CD4-positive, alpha-beta T cell treated with Interleukin-15 for 1 hour (primary cell): ENCODE measurements around the gene CYRIA.

Experiments used
- DNase-seq: peaks from one replicate; pipeline ENCODE4 v3.0.0-alpha.2; 2020

CYRIA gene

DNA sequence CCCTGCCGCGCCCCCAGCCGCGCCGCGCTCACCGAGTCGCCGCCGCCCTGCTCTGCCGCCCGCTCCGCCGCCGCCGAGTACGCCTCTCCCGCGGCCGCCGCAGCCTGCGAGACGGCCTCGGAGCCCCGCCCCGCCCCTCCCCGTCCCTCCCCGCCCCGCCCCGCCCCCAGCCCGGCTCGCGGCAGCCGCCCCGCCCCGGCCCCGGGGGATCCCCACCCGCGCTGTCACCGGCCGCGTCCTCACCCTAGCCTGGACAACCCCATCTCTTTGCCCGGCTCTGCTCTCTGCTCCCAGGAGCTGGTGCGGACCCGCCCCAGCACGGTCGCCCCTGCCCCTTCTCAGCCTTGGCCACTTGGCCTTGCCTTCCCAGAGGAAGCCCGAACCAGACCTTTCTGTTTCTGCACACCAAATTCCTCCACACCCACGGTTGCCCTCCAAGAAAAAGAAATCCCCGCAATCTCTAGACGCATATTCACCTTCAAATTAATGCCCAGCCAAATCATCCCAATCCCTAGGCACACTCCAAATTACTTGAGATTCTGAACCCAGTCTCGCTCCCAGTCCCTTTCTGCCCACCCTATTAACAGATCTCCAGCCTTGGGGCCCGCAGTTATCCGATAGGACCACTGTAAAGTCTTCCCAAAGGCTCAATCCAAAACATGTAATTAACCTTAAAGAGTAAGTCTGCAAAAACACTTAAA lies at the start of gene CYRIA:
CYRIA (minus strand) TSS at position 87 of the 701 bp plus-strand sequence. CDS start 77,715 bp downstream, outside the sequence.
- peak; percentile 76 for DNase-seq

- peak; percentile 29 for DNase-seq
Measured at GRCh38 chr2:16713011-16713423, 47.4 kb upstream of the CYRIA start.

DNA sequence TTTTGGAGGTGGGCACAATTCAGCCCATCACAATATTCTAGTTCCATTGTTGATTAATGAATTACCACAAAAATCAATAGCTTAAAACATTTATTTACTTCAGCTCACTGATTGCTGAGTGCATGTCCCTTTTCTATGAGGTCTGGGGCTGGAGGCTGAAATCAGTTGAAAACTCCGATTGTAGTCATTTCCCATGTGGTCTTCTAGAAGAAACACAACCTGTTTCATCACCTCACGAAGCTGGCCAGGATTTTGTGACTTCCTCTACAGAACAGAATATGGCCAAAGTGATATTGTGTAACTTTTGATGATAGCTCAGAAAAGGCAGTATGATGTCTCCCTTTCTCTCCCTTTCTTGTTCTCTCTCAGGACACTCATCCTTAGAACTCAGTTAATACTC lies 44.1 kb upstream of the CYRIA start:
- peak; percentile 37 for DNase-seq

- no peak for DNase-seq
Measured at GRCh38 chr2:16708173-16708572, 42.5 kb upstream of the CYRIA start.

GRCh38 chr2:16707014-16707623 lies 41.5 kb upstream of the CYRIA start:
- DNase-seq: no peak

- no peak for DNase-seq
Measured at GRCh38 chr2:16700551-16701259, 35.1 kb upstream of the CYRIA start.

DNA sequence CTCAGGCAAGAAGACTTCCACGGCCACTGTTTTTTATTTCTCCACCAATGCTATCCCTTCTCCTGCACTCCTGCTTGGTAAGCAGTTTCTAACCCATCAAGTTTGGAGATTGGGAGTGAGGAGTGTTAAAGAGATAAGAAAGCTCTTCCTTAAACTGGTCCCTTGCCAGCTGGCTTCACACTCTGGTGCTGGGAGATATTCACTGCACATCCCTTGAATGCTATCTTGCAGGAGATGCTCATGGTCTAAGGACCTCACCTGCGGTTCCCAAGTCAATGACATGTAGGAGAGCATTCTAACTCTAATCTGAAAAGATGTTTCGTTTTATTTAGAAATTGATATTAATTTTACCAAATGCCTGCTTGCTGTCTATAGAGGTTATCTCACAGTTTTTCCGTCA lies 28.2 kb upstream of the CYRIA start:
- DNase-seq: no peak

DNA sequence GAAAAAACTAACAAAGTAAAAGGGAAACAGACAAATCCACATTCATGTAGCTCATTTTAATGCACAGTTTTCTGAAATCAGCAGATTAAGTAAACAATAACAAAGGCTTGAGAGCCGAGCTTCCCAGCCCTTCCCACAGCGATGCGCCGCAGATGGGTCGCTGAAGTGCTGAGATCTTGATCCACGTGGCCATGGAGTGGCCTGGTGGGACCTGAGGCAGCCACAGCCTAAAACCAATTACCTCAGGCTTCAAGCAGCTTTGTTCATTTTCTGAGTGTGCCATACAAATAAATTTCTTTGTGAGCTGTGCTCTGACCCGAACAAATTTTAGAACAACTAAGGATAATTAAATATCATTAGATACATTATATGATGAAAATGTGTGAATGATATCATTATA lies 25.6 kb upstream of the CYRIA start:
- no peak for DNase-seq

GRCh38 chr2:16687955-16688354 lies 22.3 kb upstream of the CYRIA start:
- DNase-seq: no peak

DNA sequence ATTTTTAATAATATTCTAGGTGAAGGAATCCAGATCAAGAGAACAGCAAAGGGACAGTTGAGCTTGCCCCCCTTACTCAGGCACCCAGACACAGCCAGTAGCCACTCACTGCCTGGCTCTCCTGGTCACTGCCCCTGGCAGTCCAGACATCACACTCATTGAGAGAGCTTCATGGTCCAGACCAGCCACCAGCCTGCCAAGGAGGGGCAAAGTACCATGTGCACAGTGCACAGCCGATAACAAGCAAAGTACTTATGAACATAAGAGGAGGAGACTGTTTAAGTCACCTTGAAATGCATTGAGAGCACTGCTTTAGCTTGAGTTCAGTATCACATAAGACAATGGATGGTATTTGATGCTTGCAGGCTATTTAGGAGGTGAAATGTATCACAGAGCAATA lies 21.6 kb upstream of the CYRIA start:
- no peak for DNase-seq

- DNase-seq: no peak
Measured at GRCh38 chr2:16686641-16687040, 21.0 kb upstream of the CYRIA start.

GRCh38 chr2:16685340-16685715 lies 19.7 kb upstream of the CYRIA start:
- no peak for DNase-seq

- no peak for DNase-seq
Measured at GRCh38 chr2:16684676-16685339, 19.2 kb upstream of the CYRIA start.

- no peak for DNase-seq
Measured at GRCh38 chr2:16683576-16683975, 17.9 kb upstream of the CYRIA start.

DNA sequence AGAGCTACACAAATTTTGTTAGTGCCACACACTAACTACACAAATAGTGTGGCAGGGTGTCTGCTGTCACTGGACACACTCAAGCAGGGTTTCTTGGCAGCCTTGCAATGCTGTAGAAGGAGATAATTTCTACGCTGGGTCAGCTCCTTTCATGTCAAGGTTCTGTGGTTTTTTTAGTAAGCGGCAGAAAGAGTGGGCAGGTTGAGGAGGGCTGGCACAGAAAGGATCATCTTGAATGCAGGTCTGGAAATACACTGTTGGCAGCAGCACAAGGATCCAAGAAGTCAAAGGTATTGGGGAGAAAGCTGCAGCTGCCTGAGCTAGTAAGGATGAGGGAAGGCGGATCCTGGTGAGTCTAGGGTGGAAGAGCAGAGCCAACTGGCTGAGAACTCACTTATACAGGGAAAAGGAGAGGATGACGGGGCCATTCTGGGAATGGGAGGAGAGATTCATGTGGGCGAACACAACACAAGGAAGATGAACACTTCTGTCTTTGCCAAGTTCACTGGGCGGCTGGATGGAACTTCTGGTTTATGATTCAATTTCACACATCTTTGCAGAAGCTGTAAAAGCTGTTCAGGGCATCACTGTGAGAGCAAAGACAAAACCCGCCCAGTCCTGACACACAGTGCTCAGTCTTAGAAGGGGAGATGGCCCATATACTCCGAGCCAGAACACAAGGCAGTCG lies 16.9 kb upstream of the CYRIA start:
- no peak for DNase-seq

- no peak for DNase-seq
Measured at GRCh38 chr2:16680781-16681180, 15.1 kb upstream of the CYRIA start.

DNA sequence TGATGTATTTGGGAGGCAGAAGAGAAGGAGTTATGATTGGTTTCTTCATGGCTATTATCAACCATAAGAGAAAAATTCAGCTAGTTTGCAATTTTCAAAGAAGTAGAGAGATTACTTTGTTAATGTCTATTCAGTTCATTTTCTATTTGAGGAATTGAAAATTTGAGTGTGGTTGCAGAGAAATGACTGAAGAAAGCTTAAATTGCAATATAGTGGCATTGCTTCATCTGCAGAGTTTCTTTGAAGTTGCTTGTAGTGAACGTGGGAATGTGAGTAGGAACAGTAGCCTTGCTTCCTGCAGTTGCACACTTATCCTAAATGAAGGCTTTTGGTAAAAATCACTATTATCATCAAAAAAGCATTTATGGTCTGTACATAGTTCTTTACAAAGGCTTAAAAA lies 14.7 kb upstream of the CYRIA start:
- no peak for DNase-seq

DNA sequence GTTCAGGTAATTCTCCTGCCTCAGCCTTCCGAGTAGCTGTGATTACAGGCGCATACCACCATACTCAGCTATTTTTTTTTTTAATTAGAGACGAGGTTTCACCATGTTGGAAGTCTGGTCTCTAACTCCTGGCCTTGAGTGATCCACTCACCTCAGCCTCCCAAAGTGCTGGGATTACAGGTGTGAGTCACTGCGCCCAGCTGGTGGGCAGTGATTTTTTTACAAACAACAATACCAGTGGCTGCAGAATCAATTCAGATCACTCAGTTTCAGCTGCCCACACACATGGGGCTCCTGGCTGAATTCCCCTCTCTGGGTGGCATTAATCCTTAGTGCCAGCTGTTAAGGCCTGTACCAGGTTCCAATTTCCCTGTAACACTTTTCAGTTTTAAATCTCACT lies 13.3 kb upstream of the CYRIA start:
- DNase-seq: no peak

DNA sequence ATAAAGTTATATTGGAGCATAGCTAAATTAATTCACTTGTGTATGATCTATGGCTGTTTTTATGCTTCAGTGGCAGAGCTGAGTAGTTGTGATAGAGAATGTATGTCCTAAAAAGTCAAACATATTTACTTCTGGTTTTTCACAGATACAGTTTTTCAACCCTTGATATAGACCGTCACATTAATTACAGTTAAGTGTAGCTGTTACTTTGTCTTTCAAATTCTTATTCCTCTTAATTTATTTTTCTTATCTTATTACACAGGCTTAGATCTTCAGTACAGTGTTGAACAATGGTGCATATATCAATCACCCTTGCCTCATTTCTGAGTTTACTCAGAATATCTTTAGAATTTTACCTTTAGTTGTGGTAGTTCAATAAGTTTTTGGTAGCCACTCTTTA lies 12.2 kb upstream of the CYRIA start:
- DNase-seq: no peak

DNA sequence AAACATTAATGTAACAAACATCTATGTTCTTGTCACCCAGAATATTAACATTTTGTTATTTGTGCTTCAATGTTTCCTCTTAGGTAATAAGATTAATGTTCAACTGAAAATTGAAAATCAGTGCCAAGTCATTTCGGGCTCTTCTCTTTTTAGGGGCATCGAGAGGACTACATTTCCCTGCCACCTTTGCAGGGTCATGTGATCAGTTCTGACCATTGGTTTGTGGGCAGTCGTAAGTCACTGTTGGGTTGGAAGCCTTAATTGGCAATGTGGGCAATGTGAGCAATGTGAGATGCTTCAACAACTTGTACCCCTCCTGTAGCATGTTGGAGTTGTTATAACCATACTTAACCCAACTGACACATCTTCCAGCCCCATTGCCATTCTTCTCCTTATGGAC lies 10.1 kb upstream of the CYRIA start:
- DNase-seq: no peak

GRCh38 chr2:16674154-16674553 lies 8.5 kb upstream of the CYRIA start:
- DNase-seq: no peak

- DNase-seq: no peak
Measured at GRCh38 chr2:16671760-16672159, 6.1 kb upstream of the CYRIA start.

DNA sequence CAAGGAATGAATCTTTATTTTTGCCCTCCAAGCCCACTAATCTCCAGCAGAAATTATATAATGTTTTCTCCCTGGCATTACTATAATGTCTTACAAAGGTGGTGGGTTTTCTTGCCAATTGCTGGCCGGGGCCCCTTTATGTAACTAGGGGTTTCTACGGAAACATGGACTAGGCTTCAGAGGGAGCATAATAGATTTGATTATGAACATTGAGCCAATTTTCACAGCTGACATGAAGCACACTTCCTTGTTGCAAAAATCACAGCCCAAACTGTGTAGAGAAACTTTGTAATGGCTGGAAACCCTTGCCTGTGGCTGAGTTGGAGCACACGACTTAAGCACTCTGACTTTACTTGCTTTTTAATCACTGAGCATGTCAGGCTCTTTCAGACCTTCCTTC lies 3.8 kb upstream of the CYRIA start:
- no peak for DNase-seq
